Activated CD4-positive, CD25-positive, alpha-beta regulatory T cell treated with anti-CD3 and anti-CD28 coated beads, Interleukin-2, amount 50 U/mL, for 16 hours (primary cell): ENCODE measurements around the gene SLC9A3.
"Not testable (repeated sequence)": the region's sequence is repeated elsewhere in the genome, so short reads cannot be mapped to it uniquely, and the experiment has no call there.

ENCODE experiments used
- DNase-seq: peaks from one replicate; pipeline ENCODE4 v3.0.0-alpha.2; 2020; ENCODE audit warnings: low read depth, low spot score

Gene SLC9A3

DNA sequence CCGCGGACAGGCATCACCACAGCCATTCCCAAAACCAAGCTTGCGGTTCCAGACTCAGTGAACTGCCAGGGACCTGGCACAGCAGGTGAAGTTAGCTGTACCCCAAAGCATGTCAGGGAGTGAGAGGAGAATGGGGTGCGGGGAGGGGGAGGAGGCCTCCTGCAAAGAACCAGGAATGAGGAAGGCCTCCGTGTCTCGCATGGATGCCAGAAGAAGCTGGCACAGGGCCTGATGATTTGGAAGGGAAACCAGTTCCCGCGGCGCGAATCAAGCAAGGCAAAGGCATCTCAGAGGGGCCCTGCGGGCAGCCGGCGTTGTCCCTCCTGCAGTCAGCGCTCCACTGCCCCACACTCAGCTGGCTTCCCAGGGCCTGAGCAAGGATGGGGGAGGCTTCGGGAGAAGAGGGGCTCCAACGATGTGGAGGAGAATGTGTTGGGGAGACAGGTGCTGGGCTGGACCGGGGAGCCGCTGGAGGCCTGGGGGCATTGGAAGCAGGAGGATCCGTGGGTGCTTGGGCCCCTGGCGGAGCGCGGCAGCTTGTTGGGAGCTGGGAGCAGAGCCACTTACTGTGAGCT lies 14.6 kb downstream of the SLC9A3 start:
- DNase-seq: no peak

DNA sequence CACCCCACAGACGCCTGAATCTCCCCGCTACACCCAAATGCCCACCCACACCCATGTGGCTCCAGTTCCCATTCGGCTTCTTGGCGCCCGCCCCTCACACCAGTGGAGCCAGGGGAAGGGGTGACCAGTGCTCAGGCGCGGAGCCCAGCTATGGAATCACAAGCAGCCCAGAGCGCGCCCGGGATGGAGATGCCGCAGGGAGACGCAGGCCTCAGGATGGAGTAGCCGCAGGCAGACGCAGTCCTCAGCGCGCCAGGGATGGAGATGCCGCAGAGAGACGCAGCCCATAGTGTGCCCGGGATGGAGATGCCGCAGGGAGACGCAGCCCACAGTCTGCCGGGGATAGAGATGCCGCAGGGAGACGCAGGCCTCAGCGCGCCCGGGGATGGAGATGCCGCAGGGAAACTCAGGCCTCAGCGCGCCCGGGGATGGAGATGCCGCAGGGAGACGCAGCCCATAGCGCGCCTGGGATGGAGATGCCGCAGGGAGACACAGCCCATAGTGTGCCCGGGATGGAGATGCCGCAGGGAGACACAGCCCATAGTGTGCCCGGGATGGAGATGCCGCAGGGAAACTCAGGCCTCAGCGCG lies 16.2 kb downstream of the SLC9A3 start:
- not testable (repeated sequence) for DNase-seq

DNA sequence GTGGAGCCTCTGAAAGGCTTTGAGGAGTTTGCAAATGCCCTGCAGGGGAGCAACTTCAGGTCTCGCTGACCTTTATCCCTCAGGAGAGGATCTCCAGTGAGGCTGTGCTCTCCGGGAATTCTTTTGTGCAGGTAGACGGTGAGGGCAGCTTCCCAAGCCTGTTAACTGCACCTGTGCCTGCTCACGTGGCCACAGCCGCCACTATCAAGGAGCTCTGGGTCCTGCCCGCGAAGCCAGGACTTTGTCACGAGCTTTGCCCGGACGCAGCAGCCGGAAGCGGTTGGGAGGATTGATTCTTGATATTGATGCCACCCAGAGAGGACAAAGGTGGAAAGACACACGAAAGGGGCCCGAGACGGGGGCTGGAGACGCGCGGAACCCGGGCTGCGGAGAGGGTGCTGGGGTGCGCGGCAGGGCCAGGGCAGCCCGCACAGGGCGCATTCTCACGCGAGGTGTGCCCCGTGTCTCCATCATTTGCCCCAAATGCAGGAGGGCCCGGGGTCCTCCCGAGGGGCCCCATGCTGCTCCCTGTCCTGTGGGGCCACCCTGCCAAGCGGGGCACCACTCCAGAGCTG lies 18.2 kb downstream of the SLC9A3 start:
- no peak for DNase-seq

DNA sequence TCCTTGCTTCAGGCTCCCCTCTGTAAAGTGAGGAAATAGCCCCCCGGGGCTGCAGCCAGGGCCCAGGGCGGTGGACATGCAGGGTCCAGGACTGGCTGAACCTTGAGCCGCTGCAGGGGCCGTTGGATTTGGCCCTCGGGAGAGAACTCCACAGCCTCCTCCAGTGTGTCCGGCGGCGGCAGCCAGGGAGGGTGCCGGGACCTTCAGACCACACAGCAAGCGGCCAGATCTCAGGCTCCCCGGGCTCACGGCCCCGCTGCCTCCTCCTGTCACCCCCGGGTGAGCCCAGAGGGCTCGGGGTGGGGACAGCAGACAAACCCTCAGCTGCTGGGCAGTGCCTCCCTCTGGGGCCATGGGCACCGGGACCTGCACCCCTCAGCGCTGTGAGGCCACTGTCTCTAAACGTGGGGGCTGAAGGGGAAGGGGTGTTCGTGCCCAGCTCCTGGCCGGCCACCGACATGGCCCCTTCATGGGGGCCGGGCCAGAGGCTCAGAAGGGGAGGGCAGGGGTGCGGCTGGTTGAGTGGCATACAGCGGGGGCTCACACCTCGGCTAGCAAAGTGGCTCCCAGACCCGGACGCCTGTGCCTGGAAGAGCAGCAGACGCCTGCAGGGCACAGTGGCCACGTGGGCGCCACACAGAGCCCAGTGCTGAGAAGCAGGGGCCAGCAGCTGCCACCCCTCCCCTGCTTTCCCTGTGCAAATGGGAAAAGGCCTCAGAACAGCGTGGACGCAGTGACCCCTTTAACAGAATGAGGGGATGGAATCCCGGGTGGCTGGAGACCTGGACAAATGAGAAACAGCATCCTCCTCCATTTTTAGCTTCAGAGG lies 19.7 kb downstream of the SLC9A3 start:
- DNase-seq: no peak

DNA sequence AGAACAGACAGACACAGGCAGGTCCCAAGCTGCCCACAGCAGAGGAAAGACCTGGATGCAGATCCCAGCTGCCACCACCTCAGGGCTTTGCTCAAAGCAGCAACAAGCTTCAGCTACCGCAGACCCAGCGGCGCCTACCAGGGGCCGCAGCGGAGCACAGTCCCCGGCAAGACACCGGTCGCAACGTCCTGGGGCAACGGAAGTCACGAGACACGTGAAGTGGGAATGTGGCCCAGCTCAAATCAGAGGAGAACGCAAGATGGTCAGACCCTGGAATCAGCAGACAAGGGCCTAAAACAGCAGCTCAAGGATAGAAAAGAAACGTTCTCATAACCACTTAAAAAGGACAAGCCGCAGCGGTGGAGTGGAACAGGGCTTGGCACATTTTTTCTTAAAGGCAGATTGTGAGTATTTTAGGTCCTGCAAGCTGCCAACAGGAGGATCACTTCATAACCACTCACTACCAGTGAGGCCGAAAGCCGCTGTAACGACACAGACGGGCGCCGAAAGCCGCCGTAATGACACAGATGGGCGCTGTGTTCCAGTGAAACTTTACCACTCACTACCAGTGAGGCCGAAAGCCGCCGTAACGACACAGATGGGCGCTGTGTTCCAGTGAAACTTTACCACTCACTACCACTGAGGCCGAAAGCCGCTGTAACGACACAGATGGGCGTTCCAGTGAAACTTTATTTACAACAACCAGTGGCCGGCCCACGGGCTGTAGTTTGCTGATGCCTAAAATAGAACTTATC lies 21.7 kb downstream of the SLC9A3 start:
- no peak for DNase-seq

DNA sequence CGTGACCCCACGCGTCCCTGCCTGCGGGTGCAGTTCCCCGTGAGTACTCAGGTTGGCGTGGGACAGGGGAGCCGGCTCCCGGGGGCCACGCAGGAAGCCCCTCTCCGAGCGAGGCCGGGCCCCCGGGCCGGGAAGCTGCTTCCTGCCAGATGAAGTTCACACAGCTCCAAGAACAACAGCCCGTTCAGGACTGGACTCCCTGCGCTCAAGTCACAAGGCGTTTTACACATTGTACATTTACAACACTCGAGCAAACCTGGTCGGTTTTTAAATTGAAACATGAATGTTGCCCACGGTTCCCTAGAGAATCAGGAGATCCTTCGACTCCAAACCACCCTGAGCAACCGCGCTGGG lies 22.4 kb downstream of the SLC9A3 start:
- no peak for DNase-seq

DNA sequence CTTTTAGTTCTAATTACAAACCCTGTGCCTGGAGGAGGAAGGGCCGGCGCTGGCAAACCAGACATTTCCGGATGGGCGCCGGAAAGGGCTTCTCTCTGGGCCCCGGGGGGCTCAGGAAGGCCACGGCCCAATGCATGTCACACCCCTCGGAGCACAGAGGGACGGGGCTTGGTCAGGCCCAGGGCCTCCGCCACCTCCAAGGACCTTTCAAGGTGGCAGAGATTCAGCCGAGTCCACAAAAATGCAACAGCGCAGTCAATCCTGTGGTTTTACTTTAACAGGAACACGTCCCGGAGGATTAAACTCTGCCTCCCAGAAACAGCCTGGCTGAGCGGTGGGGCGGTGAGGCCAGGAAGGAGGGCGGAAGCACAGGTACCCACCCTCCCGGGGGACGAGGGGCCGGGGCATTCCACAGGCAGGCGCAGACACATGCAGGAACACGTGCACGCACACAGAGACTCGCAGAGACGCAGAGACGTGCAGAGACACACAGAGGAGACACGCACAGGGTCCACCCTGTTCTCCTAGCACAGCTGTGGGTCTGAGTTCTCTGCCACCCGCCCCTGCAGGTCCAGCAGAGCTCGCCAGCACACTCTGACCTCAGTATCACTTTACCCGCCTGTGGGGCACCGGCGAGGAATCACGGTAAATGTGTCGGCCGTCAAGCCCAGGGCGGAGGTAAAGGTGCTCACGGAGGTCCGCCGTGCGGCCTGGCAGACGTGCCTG lies 23.0 kb downstream of the SLC9A3 start:
- DNase-seq: no peak

DNA sequence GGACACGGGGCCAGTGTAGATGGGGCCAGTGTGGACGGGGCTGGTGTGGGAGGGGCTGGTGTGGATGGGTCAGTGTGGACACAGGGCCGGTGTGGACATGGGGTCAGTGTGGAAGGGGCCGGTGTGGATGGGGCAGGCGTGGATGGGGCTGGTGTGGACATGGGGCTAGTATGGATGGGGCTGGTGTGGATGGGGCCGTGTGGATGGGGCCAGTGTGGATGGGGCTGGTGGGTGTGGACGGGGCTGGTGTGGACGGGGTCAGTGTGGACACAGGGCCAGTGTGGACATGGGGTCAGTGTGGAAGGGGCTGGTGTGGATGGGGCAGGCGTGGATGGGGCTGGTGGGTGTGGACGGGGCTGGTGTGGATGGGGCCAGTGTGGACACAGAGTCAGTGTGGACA lies 23.8 kb downstream of the SLC9A3 start:
- DNase-seq: no peak

DNA sequence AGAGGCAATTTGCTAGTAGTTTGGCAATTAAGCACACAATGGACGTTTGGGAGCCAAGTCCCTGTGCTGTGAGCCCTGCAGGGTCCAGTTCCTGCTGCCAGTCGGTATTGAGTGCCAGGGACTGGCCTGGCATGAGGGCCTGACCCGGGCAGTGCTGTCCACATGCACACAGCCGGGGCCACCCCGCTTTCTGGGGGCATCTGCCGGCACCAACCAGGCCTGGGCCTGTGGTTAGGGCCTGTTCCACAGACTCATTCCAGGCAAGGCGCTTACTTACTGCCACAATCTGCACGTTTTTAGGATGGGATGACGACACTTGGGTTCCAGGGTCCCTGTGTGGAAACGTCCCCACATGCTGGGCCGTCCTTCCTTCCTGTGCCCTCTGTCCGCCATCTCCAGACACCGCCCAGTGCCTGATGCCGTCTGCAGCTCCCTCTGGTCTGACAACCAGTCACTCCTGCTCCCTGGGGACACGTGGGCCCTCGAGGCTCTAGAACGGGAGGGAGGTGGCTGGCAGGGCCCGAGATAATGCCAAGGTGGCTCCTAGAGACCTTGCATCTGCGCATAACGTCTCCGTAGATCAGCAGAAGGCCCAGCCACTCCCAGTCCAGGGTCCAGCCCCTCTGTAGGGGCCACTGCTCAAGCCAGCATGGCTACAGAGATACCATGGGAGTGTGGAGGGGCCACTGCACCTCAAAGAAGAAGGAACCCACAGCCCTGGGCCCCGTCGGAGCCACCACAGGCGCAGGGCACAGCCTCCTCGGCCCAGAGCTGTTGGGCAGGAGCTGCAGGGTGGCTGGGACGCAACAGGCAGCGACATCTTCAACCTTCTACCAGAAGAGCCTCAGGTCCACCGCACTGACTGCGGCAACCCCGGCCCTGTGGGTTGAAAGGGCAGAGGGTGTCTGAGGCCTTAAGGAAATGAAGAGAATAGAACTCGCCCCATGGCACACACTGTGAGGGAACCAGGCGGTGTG lies 24.7 kb downstream of the SLC9A3 start:
- DNase-seq: no peak

DNA sequence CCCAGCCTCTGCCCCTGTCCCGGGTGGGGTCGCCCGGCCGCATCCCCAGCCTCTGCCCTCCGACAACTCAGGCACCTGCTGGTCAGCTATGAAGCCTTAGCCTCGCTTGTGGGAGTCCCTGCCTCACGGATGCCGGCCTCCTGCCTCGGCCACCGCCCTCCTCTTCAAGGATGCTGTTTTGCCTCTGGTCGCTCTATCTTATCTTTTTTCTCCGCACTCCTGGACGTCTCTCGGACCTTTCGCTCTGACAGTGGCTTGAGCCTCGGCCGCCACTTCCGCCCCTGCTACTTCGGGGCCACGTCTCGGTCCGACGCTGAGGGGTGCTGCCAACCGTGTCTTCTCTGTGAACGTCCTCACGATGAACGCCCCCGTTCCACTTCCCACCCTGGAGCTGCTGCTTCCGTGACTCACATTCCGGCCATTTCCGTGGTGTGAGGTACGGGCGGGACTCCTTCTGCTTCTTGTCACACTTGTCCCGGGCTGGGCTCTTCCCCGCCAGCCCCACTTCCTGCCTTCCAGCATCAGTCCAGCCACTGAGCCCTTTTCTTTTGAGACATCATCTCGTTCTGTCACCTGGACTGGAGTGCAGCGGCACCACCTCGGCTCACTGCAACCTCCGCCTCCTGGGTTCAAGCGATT lies 26.3 kb downstream of the SLC9A3 start:
- no peak for DNase-seq

DNA sequence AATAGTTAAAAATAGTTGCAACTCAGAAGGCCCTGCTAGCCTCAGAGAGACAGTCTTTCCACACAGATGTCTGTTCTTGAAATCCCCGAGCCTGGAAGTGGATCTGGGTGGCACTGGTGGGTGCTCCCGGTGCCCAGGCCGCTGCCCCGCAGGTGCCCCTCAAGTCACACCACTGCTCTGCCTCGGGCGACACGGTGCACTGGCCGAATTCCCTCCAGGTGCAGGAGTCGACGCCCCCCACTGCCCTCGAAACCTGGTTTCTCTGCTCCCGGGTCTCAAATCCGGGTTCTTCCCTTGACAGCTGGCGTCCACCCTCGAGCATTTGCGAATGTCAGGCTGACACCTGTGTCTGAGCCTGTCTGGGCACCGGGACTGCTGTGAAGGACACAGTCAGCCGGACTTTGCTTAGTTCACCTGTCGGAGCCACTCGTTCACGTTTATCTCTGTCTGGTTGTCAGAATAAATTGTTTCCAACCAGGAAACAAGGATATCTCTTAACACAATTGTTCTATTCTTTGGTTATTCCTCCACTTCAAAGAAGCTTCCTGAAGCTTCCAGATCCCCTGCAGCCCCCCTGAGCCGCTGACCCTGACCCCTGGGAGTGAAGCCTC lies 27.1 kb downstream of the SLC9A3 start:
- no peak for DNase-seq

DNA sequence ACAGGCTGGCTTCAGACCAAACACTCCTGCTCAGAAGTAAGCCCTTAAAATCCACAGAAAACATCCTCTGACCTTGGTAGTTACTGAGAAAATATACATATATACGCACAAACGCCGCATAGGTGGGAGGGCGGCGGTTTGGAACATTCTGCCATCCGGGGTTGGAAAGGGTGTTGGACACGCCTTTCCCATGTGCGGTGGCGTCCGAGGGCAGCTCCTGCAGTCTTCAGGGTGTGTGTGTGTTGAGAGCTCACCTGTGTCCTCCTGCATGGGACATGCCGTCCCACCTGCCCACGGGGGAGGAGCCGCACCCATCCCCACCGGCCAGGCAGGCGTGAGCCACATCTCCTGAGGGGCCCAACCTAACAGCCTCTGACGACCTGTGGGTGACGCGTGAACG lies 28.2 kb downstream of the SLC9A3 start:
- DNase-seq: no peak

DNA sequence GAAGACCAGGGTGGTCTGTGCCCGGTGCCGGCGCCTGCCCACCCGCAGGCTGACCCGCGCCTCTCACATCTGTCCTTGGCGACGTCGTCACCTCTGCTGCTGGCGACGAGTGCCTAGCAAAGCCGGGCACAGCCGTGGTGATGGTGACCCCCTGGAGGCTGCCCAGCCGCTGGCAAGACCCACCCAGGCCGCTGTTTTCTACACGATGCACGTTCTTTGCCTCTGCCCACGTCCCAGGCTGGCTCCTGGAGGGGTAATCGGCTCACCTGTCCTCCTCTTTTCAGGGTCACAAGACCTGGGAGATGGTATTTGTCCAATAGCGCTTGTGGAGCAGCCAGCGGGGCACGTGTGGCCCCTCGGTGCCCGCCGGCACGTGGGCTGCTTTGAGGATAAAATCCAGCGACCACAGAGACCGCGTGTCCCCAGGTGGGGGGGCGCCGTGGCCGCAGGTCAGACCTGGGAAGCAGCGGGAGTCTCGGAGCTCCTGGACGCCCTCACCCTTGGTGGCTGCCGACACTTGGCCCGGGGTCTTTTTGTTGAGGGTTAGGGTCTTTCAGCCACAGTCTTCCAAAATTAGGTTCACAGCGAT lies 29.5 kb downstream of the SLC9A3 start:
- no peak for DNase-seq

DNA sequence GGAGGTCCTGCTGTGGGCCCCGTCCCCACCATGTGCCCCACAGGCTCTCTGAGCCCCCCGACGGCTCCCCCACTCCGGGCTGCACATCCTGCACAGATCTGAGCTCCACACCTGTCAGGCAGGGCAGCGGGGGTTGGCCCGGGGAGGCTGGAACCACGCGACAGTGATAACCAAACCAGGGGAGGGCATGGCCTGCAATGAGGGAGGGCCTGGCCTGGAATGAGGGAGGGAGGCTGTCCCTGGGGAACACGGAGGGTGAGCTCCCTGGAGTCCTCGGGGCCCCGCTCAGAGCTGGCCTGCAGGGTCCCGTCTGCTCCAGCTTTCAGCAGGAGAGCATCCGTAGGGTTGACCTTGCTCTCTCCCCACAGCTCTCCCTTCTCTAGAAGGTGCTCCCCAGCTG lies 30.5 kb downstream of the SLC9A3 start:
- no peak for DNase-seq

DNA sequence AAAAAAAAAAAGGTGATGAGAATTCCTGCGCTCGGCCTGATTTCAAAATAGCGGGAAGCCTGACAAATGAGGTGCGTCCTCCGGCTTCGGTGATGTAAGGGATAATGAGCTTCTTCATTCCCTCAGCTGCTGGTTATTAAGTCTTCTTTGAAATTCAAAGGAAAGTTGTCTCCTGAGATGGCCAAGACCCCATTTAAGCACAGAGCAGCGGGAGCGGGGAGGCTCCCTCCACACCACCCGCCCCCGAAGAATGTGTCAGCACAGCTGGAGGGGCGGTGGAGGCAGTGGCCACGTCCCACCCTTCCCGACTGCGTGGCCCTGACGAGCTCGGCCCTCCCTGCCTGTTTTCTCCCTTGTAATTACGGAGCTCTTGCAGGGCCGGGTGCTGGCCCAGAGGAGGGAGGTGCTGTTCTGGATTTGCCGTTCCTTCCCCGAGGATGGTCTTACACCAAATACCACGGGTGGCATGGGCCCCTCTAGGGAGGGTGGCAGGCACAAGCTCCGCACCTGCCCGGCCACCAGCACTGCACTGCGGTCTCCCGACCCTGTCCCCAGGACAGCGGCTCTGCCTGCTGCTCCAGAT lies 31.0 kb downstream of the SLC9A3 start:
- DNase-seq: no peak

DNA sequence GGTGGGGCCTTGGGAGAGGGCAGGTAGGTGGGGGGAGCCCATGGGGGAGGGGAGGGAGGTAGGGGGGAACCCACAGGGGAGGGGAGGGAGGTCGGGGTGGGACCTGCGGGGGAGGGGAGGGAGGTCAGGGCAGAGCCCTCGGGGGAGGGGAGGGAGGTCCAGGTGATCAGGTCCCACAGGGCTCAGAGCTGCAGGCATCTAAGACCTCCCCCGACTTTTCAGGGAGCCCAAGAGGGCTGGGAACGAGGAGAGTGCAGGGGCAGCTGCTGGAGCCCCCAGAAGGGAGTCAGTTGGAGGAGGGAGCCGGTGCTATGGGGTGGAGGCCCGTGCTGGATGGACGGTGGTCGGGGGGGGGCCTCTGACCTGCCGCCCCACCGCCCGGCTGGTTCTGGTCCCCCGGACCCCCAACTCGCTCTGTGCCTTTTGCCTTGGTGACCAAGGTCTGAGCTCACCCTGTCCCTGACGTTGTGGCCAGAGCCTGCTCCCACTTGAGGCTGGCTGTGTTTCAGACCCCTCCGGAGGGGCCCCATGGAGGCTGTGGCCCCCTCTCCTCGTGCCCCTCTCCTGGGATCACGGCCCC lies 31.8 kb downstream of the SLC9A3 start:
- DNase-seq: no peak

DNA sequence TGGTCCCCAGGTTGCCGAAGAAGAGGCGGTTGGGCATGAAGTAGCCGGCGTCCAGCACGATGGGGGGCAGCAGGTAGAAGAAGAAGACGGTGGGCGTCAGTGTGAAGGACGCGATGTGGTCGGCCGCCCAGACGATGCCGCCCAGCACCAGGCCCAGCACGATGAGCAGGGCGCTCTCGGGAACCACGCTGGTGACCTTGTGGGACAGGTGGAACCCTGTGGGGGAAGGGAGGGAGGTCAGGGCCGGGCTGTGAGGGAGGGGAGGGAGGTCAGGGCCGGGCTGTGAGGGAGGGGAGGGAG lies 32.4 kb downstream of the SLC9A3 start:
- no peak for DNase-seq

DNA sequence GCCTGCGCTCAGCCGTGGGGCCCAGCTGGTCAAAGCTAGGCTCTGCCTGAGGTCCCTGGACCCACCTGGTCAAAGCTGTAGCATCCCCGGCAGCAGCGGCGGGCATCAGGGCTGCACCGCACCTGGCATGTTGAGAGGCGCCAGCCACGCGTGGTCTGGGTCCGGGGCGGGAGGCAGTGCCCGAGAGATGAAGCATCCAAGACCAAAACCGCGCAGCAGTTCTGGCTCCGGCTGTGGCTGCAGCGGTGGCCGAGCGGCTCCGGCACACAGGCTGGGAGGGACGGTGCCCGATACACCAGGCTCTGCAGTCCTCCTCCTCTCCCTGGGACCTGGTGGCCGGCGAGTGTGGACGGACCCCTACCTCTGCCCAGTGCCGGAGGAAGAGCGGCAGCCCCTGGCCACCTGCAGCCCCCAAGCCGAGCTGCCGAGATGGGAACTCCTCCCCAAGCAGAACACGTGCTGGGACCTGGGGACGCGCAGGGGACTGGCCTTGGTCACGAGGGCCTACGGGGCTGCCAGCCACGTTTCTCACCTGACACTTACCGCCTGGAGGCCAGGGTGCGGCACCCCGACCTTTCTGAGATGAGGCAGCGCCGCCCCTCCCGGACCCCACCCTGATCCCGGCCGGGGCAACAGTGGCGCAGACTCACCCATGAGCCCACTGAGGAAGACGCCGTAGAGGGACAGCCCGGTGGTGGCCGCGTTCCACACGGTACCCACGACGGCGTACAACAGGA lies 33.0 kb downstream of the SLC9A3 start:
- DNase-seq: no peak
